AG09309 (cell line): ENCODE data around the gene TSSC4.
"Not testable (repeated sequence)": the region's sequence is repeated elsewhere in the genome, so short reads cannot be mapped to it uniquely, and the experiment has no call there.

Experiments used
- DNase-seq: peaks from one replicate; pipeline ENCODE4 v3.0.0-alpha.2; 2010; ENCODE audit warnings: low read depth
- H3K4me3 ChIP-seq: 2 replicates; pipeline ENCODE4 v1.5.1; 2011; ENCODE audit warnings: mild to moderate bottlenecking, low read depth, low read length, moderate library complexity; ENCODE audit not compliant: control insufficient read depth
- CTCF ChIP-seq: IDR thresholded peaks from 2 replicates; pipeline ENCODE4 v1.5.1; 2011; ENCODE audit warnings: mild to moderate bottlenecking, low read depth, low read length, inconsistent platforms; ENCODE audit not compliant: insufficient read depth, control insufficient read depth; ENCODE audit errors: missing control alignments

Gene TSSC4

DNA sequence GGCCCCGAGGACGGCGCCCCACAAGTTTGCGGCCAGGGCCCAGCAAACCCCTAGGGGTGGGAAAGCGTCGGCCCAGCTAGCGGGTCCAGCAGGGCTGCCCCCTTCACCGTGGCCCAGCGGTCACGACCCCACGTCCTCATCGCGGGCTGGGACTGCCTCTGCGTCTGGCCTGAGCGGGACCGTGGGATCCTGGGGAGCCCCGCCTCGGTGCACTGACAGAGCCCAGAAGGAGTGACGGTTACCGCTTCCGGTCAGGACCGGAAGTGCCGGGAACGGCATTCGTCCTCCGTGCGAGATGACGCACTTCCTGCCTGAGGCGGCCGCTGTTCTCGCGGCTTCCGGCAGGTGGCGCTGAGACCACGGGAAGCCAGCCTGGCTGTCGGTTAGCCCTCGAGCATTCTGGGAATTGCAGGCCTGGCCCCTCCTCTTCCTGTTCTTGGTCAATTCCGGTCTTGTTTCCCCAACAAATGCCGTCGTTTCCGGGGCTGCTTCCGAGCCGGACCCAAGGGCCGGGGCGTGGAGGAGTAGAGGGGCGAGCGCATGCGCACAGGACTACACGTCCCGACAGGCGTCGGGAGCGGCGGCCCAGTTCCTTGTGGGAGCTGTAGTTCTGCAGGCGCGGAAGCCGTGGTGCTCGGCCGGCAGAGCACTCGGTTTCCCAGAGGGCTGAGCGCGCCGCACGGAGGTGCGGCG, at the start of gene TSSC4:
TSSC4 (plus strand) TSS at position 682 of the 693 bp plus-strand sequence. CDS start 1,884 bp downstream, outside the sequence.
- peak; percentile 99 for TF ChIP-seq CTCF
- DNase-seq = peak; percentile 99
- H3K4me3 ChIP-seq = peak within 1 kb of the TSS; percentile 91

GRCh38 chr11:2351701-2352100, 48.8 kb upstream of the TSSC4 start:
- TF ChIP-seq CTCF = no peak

GRCh38 chr11:2352420-2352819, 48.1 kb upstream of the TSSC4 start:
- DNase-seq = no peak
- TF ChIP-seq CTCF = no peak
- no peak overlapping the region for H3K4me3 ChIP-seq

More at GRCh38 chr11:2351701-2352100, 48.8 kb upstream of the TSSC4 start:
- no peak overlapping the region for H3K4me3 ChIP-seq
- no peak for DNase-seq

- H3K4me3 ChIP-seq = no peak overlapping the region
- no peak for DNase-seq
- no peak for TF ChIP-seq CTCF
These were observed 45.4 kb upstream of the TSSC4 start for GRCh38 chr11:2355000-2355644.

- no peak for TF ChIP-seq CTCF
These were observed 43.3 kb upstream of the TSSC4 start for GRCh38 chr11:2357246-2357645.

GRCh38 chr11:2357651-2358050, 42.9 kb upstream of the TSSC4 start:
- H3K4me3 ChIP-seq, DNase-seq: not testable (repeated sequence)

More at GRCh38 chr11:2357246-2357645, 43.3 kb upstream of the TSSC4 start:
- H3K4me3 ChIP-seq = no peak overlapping the region
- no peak for DNase-seq

- no peak for DNase-seq
- TF ChIP-seq CTCF = no peak
- no peak overlapping the region for H3K4me3 ChIP-seq
These were observed 41.7 kb upstream of the TSSC4 start for GRCh38 chr11:2358754-2359442.
